GM13977 (cell line): ENCODE data around the gene SYF2.

Experiments
- DNase-seq: peaks from one replicate; pipeline ENCODE4 v3.0.0; 2012; ENCODE audit warnings: low spot score
- CTCF ChIP-seq: IDR thresholded peaks from 2 replicates; pipeline ENCODE4 v1.5.1; 2012; ENCODE audit warnings: mild to moderate bottlenecking, control low read depth; ENCODE audit not compliant: insufficient read depth; ENCODE audit errors: extremely low read depth, missing control alignments
- in situ Hi-C: fragments of 300-500 bp; cut with MboI; formaldehyde crosslinking; loops from one replicate; pipeline ENCODE4 v1.12.0; 2022; ENCODE audit warnings: low sequenced_read_pairs, low pct_unique_long_range_greater_than_20kb, mixed read lengths, inconsistent platforms; ENCODE audit not compliant: unreplicated experiment

SYF2 gene

DNA sequence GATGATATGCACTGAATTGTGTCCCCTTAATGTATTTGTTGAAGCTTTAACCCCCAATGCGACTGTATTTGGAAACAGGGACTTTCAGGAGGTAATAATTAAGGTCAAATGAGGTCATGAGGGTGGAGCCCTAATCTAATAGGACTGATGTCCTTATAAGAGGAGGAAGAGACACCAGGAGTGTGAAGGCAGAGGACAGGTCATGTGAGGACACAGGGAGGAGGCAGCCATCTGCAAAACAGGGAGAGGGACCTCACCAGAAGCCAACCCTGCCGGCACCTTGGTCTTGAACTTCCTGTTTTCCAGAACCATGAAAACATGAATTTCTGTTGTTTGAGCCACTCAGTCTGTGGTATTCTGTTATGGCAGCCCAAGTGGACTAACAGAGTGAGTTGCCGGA lies 15.3 kb downstream of the SYF2 start:
- DNase-seq = no peak
- TF ChIP-seq CTCF = no peak
- in situ Hi-C loops = no loop called here

- DNase-seq = no peak
- in situ Hi-C loops = no loop called here
- no peak for TF ChIP-seq CTCF
Observed at GRCh38 chr1:25216123-25216522, 16.2 kb downstream of the SYF2 start.

- in situ Hi-C loops = no loop called here
- no peak for DNase-seq
- no peak for TF ChIP-seq CTCF
Observed at GRCh38 chr1:25212725-25213124, 19.6 kb downstream of the SYF2 start.

- TF ChIP-seq CTCF = no peak
- no peak for DNase-seq
- in situ Hi-C loops = no loop called here
Observed at GRCh38 chr1:25210728-25211127, 21.6 kb downstream of the SYF2 start.

GRCh38 chr1:25209516-25209915 lies 22.8 kb downstream of the SYF2 start:
- in situ Hi-C loops = loop anchor here (10.0 kb wide), 1 partner anchor 365 kb away; no protein-coding TSS in a partner anchor
- DNase-seq = no peak
- TF ChIP-seq CTCF = no peak

DNA sequence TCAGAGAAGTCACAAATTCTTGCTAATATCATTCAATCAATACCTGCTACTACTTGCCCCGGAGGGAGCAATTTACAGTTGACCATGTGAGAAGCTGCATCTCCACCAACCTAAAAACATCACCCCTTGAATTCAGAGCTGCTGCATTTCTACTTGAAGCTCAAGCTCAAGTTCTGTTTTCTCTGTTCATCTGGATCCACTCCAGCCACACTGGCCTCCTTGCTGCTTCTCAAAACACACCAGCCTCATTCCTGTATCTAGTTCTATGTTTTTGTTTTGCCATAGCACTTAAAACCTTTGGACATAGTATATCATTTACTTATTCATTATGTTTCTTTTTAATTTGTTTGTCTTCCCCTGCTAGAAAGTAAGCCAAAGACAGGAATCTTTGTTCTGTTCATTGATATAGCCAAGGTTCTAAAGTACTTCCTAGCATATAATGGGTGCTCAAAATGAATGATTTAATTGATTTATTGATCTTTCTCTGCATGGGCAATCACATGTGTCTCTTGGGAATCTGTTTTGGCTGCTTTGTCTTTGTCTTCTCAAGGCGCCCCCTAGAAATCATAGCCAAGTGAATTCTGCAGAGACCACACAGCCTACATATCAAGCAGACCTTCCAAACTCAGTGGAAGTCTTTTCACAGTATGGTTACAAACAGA lies 23.6 kb downstream of the SYF2 start:
- no peak for TF ChIP-seq CTCF
- DNase-seq = no peak
- in situ Hi-C loops = loop anchor here (10.0 kb wide), 1 partner anchor 364 kb away; no protein-coding TSS in a partner anchor

- in situ Hi-C loops = loop anchor here (10.0 kb wide), 1 partner anchor 363 kb away; no protein-coding TSS in a partner anchor
- TF ChIP-seq CTCF = no peak
- DNase-seq = no peak
Observed at GRCh38 chr1:25208092-25208491, 24.2 kb downstream of the SYF2 start.
